GM18861 (cell line): Measurements from ENCODE around the gene TRIO.

ENCODE experiments used
- ATAC-seq: cut with Tn5 transposase; IDR thresholded peaks from one replicate; pipeline ENCODE4 v1.9.1; 2021; ENCODE audit not compliant: unreplicated experiment

TRIO gene

DNA sequence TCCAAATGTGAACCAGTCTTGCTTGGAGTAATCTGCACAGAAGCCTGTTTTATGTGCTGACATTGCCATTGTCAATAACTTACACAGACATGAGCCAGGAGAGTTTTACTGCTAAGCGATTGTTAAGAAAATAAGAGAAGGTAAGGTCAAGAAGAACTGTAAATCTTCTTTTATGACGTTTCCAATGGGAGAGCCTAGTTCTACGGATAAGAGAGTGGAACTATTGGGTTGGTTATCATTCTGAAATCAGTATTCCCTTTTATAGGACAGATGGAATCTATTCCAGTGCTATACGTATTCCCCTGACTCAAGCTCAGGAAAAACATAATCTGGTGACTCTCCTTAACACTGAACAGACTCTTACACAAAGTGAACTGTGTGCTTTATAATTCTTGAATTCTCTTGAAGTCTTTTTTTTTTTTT is 300.5 kb downstream of the TRIO start:
- no peak for ATAC-seq

- no peak for ATAC-seq
Measured at GRCh38 chr5:14444161-14444560, 301.0 kb downstream of the TRIO start.

- no peak for ATAC-seq
Measured at GRCh38 chr5:14445013-14445412, 301.9 kb downstream of the TRIO start.

DNA sequence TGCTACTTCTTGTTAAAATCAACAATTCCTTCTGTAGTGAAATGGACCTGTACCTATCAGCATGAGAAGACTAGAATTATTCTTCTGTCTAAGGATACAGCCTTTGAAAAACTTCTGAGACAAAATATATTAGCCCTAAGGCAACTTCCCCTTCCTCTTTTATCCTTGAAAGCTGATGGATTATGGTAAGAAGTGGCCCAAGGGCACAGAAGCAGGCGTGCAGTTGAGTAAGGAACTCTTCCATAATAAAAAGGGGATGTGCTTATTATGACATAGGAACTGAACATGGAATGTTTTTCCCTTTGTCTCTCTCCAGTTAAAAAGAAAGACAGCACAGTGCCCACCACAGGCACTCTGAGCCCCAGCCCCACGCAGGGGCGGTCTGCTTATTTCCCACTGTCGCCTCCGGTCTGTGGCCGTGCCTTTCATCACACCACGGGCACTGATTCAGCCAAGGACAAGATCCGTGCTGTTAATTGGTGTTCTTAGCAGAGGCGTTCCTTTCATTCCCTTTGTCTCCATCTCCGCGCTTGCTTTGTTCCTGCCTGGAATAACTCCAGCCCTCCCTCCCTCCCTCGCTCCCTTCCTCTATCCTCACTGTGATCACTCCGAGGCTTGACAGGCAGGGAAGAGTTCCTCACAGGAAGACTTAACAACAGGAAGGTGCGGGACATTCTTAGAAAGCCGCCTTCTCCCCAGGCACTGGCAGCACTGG is 302.6 kb downstream of the TRIO start:
- no peak for ATAC-seq

- no peak for ATAC-seq
Measured at GRCh38 chr5:14447958-14448911, 305.1 kb downstream of the TRIO start.

GRCh38 chr5:14449052-14449661 is 306.0 kb downstream of the TRIO start:
- ATAC-seq, result no peak

GRCh38 chr5:14450018-14450524 is 306.9 kb downstream of the TRIO start:
- ATAC-seq, result no peak

GRCh38 chr5:14450742-14451141 is 307.6 kb downstream of the TRIO start:
- ATAC-seq, result no peak

GRCh38 chr5:14451871-14452270 is 308.7 kb downstream of the TRIO start:
- ATAC-seq, result no peak

DNA sequence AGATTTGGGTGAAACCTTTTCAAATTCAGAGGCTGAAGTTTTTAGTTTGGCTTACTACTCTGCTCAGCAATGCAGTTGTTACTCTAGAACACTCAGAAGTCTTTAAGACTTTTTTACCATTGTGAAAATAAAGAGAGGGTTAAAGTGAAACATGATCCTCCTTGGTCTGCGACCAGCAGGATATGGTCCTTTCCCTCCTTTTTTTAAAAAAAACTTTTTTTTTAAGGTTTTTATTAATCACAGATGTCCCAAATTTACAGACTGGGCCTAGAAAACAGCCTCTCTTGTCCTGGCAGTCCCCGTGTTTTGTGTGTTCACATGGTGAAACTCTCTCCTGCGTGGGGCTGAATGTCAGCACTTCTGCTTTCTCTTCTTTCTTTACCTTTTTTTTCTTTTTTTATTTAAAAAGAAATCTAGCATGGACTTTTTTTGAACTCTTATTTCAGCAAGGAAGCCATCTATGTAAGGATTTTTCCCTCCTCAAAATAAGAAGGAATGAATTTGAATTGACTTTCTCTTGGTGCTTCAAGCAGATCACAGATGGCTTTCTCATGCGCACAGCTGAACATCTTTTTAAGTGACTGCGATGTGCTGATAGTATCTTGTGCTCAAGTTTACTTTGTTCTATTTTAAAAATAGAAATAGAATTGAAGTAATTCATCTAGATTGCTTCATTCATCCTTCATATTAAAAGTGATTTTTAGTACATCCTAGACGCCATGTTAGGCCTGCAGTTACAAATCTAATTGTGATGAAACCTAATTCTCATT is 309.7 kb downstream of the TRIO start:
- ATAC-seq, result no peak

- ATAC-seq, result no peak
Measured at GRCh38 chr5:14453481-14453880, 310.3 kb downstream of the TRIO start.

DNA sequence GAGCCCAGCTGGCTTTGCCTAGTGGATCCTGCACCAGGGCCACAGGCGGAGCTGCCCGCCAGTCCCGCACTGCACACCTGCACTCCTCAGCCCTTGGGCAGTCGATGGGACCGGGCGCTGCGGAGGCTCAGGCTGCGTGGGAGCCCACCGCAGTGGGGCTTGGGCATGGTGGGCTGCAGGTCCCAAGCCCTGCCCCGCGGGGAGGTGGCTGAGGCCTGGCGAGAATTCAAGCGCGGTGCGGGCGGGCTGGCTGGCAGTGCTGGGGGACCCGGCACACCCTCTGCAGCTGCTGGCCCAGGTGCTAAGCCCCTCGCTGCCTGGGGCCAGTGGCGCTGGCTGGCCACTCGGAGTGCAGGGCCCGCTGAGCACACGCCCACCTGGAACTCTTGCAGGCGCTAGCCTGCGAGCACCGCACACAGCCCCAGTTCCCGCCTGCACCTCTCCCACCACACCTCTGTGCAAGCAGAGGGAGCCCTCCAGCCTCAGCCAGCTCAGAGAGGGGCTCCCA is 312.7 kb downstream of the TRIO start:
- ATAC-seq, result no peak

DNA sequence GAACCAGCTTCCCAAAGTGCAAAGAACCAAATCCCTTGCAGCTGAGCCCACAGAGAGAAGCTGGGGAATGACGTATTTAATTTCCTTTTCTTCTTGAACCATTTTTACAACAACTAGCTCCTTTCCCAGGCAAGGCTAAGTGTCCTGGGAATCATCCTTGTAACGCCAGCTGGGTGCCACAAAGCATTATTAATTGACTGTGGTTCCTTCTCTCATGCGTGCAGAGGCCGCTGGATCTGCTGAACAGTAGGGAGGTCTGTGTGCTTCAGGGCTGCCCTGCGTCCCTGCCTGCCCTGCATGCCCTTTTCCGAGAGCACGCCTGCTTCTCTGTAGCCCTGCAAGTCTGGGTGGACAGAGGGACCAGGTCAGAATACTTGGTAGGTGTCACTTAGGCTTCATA is 314.3 kb downstream of the TRIO start:
- no peak for ATAC-seq

DNA sequence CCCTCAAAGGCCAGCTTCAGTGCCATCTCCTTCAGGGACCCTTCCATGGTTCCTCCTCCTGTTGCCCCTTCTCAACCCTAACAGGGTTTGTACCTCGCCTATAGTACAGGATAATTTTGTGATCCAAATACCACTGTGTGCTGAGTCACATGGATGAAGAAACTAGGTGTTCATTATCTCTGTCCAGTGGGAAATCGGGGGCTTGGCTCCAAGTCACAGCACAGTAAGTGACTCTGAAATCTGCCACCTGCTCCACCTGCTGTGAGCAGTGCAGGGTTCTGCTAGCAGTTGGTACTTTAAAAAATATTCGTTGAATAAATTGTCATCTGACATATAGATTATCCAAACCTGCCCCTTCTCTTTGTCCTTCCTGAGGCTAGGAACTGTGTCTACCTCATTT is 315.3 kb downstream of the TRIO start:
- ATAC-seq, result no peak

- no peak for ATAC-seq
Measured at GRCh38 chr5:14460844-14461398, 317.8 kb downstream of the TRIO start.

GRCh38 chr5:14462681-14463080 is 319.5 kb downstream of the TRIO start:
- no peak for ATAC-seq

DNA sequence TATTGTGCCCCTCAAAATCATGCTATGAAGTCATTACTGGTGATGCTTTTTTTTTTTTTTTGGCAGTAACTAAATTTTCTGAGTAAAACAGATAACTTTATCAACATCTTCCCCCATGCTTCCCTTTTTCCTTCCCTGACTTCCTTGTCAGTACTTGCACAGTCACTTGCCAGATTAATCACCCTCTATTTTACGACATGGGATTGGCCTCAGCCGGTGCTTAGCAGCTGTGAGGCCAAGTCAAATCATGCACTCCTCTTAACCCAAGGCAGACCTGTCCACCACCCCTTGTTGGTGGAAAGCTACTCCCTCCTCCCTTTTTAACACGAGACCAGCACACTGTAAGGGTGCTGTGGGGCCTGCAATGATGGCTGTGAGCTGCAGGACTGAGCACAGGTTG is 320.5 kb downstream of the TRIO start:
- no peak for ATAC-seq

DNA sequence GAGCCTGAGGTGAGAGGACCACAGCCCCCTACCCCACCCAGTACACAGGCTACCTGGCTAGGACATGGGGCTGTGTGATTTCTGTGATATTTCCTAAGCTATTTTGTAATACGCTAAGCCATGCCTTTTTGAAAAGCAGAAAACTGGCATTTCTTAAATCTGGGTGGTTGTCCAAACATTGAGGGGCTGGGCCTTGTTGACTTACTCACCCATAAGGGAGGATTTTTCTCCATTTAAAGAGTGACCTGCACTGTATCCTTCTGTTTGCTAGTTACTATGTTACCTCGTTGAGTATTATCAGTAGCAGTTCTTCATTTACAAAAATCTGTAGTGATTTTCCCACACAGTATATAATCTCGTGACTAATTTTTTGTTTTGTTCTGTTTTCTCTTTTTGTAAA is 321.0 kb downstream of the TRIO start:
- ATAC-seq, result no peak

- no peak for ATAC-seq
Measured at GRCh38 chr5:14464671-14465070, 321.5 kb downstream of the TRIO start.

DNA sequence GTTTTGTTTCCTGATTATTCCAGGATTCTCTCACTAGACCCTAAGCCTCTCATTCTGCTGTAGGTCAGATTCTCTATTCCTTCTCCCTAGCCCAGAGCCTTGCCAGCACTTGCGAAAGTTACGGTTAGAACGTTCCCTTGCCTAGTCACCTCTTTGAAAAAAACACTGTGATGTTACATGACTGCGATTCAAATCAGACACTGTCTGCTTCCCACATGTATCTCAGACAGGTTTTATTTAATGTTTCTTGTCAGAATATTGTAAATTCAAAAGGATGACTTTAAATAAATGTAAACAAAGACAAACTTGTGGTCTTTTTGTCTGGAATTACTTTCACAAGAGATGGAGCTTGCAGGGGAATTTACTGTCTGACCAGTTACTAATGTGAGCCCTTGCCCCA is 322.0 kb downstream of the TRIO start:
- ATAC-seq, result no peak
